G401.6 (cell line): ENCODE measurements around the gene TNFRSF1A.

Source experiments
- FAIRE-seq: peaks from 2 replicates; lab custom pipeline; 2012; peaks lifted over from hg19 to GRCh38; lab: Jason Lieb, UNC

The TNFRSF1A gene

GRCh38 chr12:6323340-6323994, 18.4 kb downstream of the TNFRSF1A start:
- peak; percentile 92 for FAIRE-seq

- FAIRE-seq = no peak
These were observed 18.9 kb downstream of the TNFRSF1A start for GRCh38 chr12:6322969-6323339.

- no peak for FAIRE-seq
These were observed 19.5 kb downstream of the TNFRSF1A start for GRCh38 chr12:6322352-6322751.

- FAIRE-seq = no peak
These were observed 20.0 kb downstream of the TNFRSF1A start for GRCh38 chr12:6321905-6322304.

- no peak for FAIRE-seq
These were observed 22.4 kb downstream of the TNFRSF1A start for GRCh38 chr12:6319446-6319845.

- no peak for FAIRE-seq
These were observed 23.4 kb downstream of the TNFRSF1A start for GRCh38 chr12:6318440-6318879.

GRCh38 chr12:6317693-6318439, 24.0 kb downstream of the TNFRSF1A start:
- no peak for FAIRE-seq

GRCh38 chr12:6316921-6317692, 24.8 kb downstream of the TNFRSF1A start:
- no peak for FAIRE-seq

- no peak for FAIRE-seq
These were observed 25.9 kb downstream of the TNFRSF1A start for GRCh38 chr12:6315704-6316597.

- no peak for FAIRE-seq
These were observed 26.7 kb downstream of the TNFRSF1A start for GRCh38 chr12:6315184-6315583.

- no peak for FAIRE-seq
These were observed 27.1 kb downstream of the TNFRSF1A start for GRCh38 chr12:6314776-6315175.

GRCh38 chr12:6313326-6313940, 28.4 kb downstream of the TNFRSF1A start:
- FAIRE-seq = no peak

- FAIRE-seq = no peak
These were observed 29.1 kb downstream of the TNFRSF1A start for GRCh38 chr12:6312529-6313325.

GRCh38 chr12:6311822-6312528, 29.9 kb downstream of the TNFRSF1A start:
- no peak for FAIRE-seq

- no peak for FAIRE-seq
These were observed 30.9 kb downstream of the TNFRSF1A start for GRCh38 chr12:6310771-6311610.

GRCh38 chr12:6307529-6307928, 34.3 kb downstream of the TNFRSF1A start:
- FAIRE-seq = no peak

GRCh38 chr12:6306599-6307220, 35.2 kb downstream of the TNFRSF1A start:
- no peak for FAIRE-seq

- no peak for FAIRE-seq
These were observed 35.7 kb downstream of the TNFRSF1A start for GRCh38 chr12:6306151-6306550.

- FAIRE-seq = no peak
These were observed 38.8 kb downstream of the TNFRSF1A start for GRCh38 chr12:6303071-6303470.
